ENCODE results near the gene PCDHGA6.

GRCh38 chr5:141328231-141328630, 45.5 kb upstream of the PCDHGA6 start:
- TF ChIP-seq CTCF (conservative IDR thresholded peaks at IDR 0.05 in 1 of 2, IDR thresholded peaks at IDR 0.05 in 1 of 2; ENCODE audit: low read depth in 1 of 2, low read length in 2 of 2) (no peak), EZH2 (IDR thresholded peaks at IDR 0.05; ENCODE audit: low read length, missing control alignments) (no peak)
